Smooth muscle cell (in vitro differentiated cells): ENCODE data around the gene PSMD12. TPM values are rescaled to one million over a fixed set of nuclear protein-coding genes. Genes with fewer than 3 reads are reported as not detected.

Experiments
- DNase-seq: peaks from one replicate; lab custom pipeline; 2025; ENCODE audit not compliant: unreplicated experiment; lab: John Stamatoyannopoulos, UW
- H2AFZ ChIP-seq: fragments of 200-600 bp; sonication (generic); 2 replicates; pipeline ENCODE4 v1.6.0; 2016; ENCODE audit warnings: antibody characterized with exemption, low read depth, mild to moderate bottlenecking
- H3F3A ChIP-seq: fragments of 200-600 bp; sonication (generic); 2 replicates; pipeline ENCODE4 v1.6.0; 2017; ENCODE audit warnings: antibody characterized with exemption, low read depth
- H3K27ac ChIP-seq: fragments of 200-600 bp; sonication (generic); 2 replicates; pipeline ENCODE4 v1.5.1; 2016; ENCODE audit warnings: low read depth, mild to moderate bottlenecking
- H3K27me3 ChIP-seq: fragments of 200-600 bp; sonication (generic); 2 replicates; pipeline ENCODE4 v1.6.1; 2016; ENCODE audit warnings: low read depth, mild to moderate bottlenecking
- H3K36me3 ChIP-seq: fragments of 200-600 bp; sonication (generic); 2 replicates; pipeline ENCODE4 v1.5.1; 2016; ENCODE audit warnings: low read depth
- H3K4me1 ChIP-seq: fragments of 200-600 bp; sonication (generic); 2 replicates; pipeline ENCODE4 v1.5.1; 2016; ENCODE audit warnings: low read depth
- H3K4me2 ChIP-seq: fragments of 200-600 bp; sonication (generic); 2 replicates; pipeline ENCODE4 v1.6.0; 2016; ENCODE audit warnings: mild to moderate bottlenecking
- H3K4me3 ChIP-seq: fragments of 200-600 bp; sonication (generic); 2 replicates; pipeline ENCODE4 v1.5.1; 2016; ENCODE audit warnings: mild to moderate bottlenecking
- H3K79me2 ChIP-seq: fragments of 200-600 bp; sonication (generic); 2 replicates; pipeline ENCODE4 v1.6.0; 2016; ENCODE audit warnings: low read depth, mild to moderate bottlenecking
- H3K9ac ChIP-seq: fragments of 200-600 bp; sonication (generic); 2 replicates; pipeline ENCODE4 v1.6.0; 2016; ENCODE audit warnings: low read depth
- H3K9me3 ChIP-seq: fragments of 200-600 bp; sonication (generic); replicated peaks from 2 replicates; pipeline ENCODE4 v1.5.1; 2016; ENCODE audit warnings: low read depth
- H4K20me1 ChIP-seq: fragments of 200-600 bp; sonication (generic); 2 replicates; pipeline ENCODE4 v1.6.0; 2016; ENCODE audit warnings: low read depth
- WGBS: methylation state at CpG from one replicate; pipeline ENCODE4 v1.1.7; 2016; ENCODE audit warnings: low lambda C conversion rate; 5-methylcytosine and 5-hydroxymethylcytosine counted together
- polyA plus RNA-seq: library from polyadenylated mRNA; unstranded; fragments of >200 nt; fragmentation: Nextera tagmentation; extraction: Ambion mirVana; gene quantifications from 2 replicates; pipeline ENCODE4 v1.2.1, GENCODE V29; 2016
- total RNA-seq: library from RNA; depleted of rRNA; stranded (reverse); fragments of >200 nt; gene quantifications from 2 replicates; pipeline ENCODE4 v1.2.3, GENCODE V29; 2014
- TF ChIP-seq, protein P1 (sequence below): fragments of 200-600 bp; sonication (generic); IDR thresholded peaks from 2 replicates; pipeline ENCODE4 v1.5.1; 2017; ENCODE audit warnings: borderline replicate concordance, mild to moderate bottlenecking, antibody characterized with exemption; ENCODE audit not compliant: insufficient read depth, poor library complexity, severe bottlenecking

Gene PSMD12
- total and polyA plus RNA-seq, 2 experiments from 2014 or later = 34.7 to 51.7 TPM

DNA sequence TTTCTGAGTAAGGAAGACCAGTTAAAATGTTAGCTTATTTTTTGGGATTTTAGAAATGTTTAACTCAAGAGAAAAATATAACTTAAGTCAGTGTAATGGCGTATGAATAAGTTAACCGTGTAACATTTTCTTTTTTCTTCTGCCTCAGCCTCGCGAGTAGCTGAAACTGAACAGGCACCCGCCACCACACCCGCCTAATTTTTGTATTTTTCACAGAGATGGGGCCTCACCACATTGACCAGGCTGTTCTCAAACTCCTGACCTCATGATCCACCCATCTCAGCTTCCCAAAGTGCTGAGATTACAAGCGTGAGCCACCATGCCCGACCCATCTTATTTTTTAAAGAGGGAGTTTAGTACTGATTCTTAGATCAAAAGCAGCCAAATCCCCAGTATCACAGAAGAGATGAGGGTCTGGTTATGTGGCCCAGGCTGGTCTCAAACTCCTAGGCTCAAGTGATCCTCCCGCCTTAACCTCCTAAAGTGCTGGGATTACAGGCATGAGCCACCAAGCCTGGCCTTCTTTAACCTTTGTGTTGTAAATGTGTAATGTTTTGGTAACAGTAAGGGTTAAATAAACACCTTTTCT lies 27.5 kb upstream of the PSMD12 start:
- no peak overlapping the region for H3K9ac ChIP-seq
- no peak overlapping the region for H2AFZ ChIP-seq
- WGBS = 67% methylated on average over 9 of the region's 9 CpGs
- peaks cover 4% of the 10 kb centered on the region for H3K4me1 ChIP-seq
- H3K79me2 ChIP-seq = peaks cover 19% of the 10 kb centered on the region
- H3K27ac ChIP-seq = no peak overlapping the region
- DNase-seq = no peak
- peaks cover 3% of the 10 kb centered on the region for H4K20me1 ChIP-seq
- H3F3A ChIP-seq = peaks cover 9% of the 10 kb centered on the region
- TF ChIP-seq, protein P1, sequence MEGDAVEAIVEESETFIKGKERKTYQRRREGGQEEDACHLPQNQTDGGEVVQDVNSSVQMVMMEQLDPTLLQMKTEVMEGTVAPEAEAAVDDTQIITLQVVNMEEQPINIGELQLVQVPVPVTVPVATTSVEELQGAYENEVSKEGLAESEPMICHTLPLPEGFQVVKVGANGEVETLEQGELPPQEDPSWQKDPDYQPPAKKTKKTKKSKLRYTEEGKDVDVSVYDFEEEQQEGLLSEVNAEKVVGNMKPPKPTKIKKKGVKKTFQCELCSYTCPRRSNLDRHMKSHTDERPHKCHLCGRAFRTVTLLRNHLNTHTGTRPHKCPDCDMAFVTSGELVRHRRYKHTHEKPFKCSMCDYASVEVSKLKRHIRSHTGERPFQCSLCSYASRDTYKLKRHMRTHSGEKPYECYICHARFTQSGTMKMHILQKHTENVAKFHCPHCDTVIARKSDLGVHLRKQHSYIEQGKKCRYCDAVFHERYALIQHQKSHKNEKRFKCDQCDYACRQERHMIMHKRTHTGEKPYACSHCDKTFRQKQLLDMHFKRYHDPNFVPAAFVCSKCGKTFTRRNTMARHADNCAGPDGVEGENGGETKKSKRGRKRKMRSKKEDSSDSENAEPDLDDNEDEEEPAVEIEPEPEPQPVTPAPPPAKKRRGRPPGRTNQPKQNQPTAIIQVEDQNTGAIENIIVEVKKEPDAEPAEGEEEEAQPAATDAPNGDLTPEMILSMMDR = no peak
- H3K36me3 ChIP-seq = no peaks in the 10 kb centered on the region
- H3K9me3 ChIP-seq = no peaks in the 10 kb centered on the region
- no peaks in the 10 kb centered on the region for H3K27me3 ChIP-seq
- no peak overlapping the region for H3K4me3 ChIP-seq
- no peak overlapping the region for H3K4me2 ChIP-seq

DNA sequence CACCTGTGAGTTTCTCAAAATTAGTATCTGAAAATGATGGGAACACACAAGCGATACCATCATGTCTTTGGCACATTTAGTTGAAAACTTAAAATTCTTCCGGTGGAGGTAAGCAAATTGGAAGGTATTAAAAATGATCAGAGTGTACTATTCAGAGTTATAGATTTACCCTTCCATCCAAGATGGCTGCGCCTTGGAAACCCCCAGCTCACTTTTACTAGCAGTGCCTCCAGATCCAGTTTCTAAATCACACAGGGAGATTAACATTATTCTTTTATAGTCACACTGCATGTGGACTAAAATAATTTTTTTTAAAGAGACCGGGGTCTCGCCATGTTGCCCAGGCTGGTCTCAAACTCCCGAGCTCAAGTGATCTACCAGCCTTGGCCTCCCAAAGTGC lies 25.7 kb upstream of the PSMD12 start:
- Histone ChIP-seq H3K9me3 (no peaks in the 10 kb centered on the region), H3K79me2 (peaks cover 18% of the 10 kb centered on the region), H3K36me3 (no peaks in the 10 kb centered on the region), H4K20me1 (peaks cover 3% of the 10 kb centered on the region), H3K4me3 (no peak overlapping the region), H3K9ac (no peak overlapping the region), H3K4me2 (no peak overlapping the region), H3K27ac (no peak overlapping the region), H3K4me1 (peaks cover 4% of the 10 kb centered on the region), H3F3A (peaks cover 9% of the 10 kb centered on the region), H2AFZ (no peak overlapping the region), H3K27me3 (no peaks in the 10 kb centered on the region)
- no peak for DNase-seq
- TF ChIP-seq, protein P1 = no peak
- WGBS = over 99% methylated on average over 6 of the region's 6 CpGs

DNA sequence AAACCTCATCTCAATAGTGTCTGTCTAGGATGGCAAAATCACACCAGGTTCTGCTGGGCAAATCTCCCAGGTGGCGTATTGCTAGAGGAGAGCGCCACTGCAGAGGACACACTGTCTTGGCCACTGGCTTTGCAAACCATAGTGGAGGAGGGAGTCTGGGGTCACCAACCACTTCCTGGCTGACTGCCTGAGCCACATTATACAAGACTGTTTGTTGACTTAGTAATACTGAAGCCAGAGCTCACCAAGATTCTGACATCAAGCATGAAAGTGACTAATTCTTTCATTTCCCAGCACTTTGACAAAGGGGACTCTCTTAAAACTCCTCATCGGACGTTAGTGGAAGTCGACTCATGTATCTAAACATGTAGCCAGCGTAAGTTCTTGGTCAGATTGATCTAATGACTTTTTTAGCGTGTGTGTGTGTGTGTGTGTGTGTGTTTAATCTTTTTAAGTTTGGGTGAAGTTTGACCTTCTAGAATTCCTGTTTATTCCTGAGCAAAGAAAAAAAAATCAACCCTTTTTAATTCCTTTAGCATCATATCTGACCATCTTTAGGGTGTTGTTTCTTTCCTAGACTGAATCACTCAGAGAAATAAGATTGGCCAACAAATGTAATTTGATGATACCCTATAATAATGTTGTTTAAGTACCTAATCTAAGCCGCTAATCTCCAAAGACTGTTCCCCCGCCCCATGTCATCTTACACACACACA lies 24.4 kb upstream of the PSMD12 start:
- Histone ChIP-seq H3F3A (peaks cover 9% of the 10 kb centered on the region), H3K27ac (peak overlapping the region; percentile 87), H3K9ac (peak overlapping the region; percentile 47), H4K20me1 (peaks cover under 1% of the 10 kb centered on the region), H3K36me3 (no peaks in the 10 kb centered on the region), H3K4me2 (peak overlapping the region; percentile 78), H2AFZ (no peak overlapping the region), H3K4me3 (peak overlapping the region; percentile 3), H3K27me3 (no peaks in the 10 kb centered on the region), H3K79me2 (peaks cover 16% of the 10 kb centered on the region), H3K9me3 (no peaks in the 10 kb centered on the region), H3K4me1 (peaks cover 4% of the 10 kb centered on the region)
- 33% methylated on average over 9 of the region's 9 CpGs for WGBS
- TF ChIP-seq, protein P1 = no peak
- no peak for DNase-seq
